ENCODE results near the gene PRKCA.

DNA sequence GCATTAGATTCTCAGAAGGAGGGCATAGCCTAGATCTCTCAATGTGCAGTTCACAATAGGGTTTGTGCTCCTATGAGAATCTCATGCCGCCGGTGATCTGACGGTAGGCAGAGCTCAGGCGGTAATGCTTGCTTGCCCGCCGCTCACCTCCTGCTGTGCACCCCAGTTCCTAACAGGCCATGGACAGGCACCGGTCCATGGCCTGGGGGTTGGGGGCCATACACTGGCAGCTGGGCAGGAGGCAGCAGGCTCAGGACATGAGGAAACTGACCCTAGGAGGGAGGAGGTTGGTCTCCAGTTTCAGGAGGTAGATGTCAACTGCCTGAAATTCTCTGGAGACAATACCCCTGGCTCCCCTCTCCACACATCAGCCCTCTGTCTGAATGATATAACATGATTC, 287.5 kb downstream of the PRKCA start:
- no peak for TF ChIP-seq ZNF263 (CRISPR knock-in tag; IDR thresholded peaks at IDR 0.05; ENCODE audit: low read depth)
- TF ChIP-seq, protein P1, sequence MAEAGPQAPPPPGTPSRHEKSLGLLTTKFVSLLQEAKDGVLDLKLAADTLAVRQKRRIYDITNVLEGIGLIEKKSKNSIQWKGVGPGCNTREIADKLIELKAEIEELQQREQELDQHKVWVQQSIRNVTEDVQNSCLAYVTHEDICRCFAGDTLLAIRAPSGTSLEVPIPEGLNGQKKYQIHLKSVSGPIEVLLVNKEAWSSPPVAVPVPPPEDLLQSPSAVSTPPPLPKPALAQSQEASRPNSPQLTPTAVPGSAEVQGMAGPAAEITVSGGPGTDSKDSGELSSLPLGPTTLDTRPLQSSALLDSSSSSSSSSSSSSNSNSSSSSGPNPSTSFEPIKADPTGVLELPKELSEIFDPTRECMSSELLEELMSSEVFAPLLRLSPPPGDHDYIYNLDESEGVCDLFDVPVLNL (CRISPR knock-in tag; IDR thresholded peaks at IDR 0.05; ENCODE audit: borderline replicate concordance, low read depth), result no peak
- no peak for TF ChIP-seq SP1 (CRISPR knock-in tag; conservative IDR thresholded peaks at IDR 0.05)
- TF ChIP-seq, protein P2, sequence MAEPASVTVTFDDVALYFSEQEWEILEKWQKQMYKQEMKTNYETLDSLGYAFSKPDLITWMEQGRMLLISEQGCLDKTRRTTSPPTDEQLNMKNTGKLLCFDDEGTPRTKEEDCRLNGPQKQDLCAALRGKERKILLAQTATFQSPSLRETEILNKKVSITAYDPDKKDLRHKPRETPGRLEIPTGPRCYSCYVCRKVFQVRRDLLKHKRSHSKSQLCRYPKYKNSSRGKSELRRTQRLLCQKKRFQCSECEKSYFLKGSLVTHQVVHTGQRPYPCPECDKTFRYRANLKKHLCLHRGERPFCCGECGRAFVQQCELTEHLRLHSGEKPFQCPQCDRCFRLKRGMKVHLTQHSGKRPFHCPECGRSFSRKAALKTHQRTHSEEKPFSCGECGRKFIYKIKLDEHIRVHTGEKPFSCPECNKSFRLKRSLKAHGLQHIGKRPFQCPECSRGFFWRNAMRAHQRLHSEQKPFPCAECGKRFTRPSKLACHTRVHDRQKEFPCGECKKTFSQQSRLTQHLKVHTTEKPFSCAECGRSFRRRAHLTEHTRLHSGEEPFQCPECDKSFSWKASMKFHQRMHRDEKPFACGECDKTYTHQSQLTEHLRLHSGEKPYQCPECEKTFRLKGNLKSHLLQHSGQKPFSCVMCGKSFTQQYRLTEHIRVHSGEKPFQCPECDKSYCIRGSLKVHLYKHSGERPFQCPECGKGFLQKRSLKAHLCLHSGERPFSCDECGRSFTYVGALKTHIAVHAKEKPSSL (CRISPR knock-in tag; conservative IDR thresholded peaks at IDR 0.05), result no peak
- no peak for TF ChIP-seq FOXJ3 (CRISPR knock-in tag; IDR thresholded peaks at IDR 0.05; ENCODE audit: borderline replicate concordance)
- TF ChIP-seq, protein P3, sequence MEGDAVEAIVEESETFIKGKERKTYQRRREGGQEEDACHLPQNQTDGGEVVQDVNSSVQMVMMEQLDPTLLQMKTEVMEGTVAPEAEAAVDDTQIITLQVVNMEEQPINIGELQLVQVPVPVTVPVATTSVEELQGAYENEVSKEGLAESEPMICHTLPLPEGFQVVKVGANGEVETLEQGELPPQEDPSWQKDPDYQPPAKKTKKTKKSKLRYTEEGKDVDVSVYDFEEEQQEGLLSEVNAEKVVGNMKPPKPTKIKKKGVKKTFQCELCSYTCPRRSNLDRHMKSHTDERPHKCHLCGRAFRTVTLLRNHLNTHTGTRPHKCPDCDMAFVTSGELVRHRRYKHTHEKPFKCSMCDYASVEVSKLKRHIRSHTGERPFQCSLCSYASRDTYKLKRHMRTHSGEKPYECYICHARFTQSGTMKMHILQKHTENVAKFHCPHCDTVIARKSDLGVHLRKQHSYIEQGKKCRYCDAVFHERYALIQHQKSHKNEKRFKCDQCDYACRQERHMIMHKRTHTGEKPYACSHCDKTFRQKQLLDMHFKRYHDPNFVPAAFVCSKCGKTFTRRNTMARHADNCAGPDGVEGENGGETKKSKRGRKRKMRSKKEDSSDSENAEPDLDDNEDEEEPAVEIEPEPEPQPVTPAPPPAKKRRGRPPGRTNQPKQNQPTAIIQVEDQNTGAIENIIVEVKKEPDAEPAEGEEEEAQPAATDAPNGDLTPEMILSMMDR (IDR thresholded peaks at IDR 0.05), result no peak
- TF ChIP-seq, protein P4, sequence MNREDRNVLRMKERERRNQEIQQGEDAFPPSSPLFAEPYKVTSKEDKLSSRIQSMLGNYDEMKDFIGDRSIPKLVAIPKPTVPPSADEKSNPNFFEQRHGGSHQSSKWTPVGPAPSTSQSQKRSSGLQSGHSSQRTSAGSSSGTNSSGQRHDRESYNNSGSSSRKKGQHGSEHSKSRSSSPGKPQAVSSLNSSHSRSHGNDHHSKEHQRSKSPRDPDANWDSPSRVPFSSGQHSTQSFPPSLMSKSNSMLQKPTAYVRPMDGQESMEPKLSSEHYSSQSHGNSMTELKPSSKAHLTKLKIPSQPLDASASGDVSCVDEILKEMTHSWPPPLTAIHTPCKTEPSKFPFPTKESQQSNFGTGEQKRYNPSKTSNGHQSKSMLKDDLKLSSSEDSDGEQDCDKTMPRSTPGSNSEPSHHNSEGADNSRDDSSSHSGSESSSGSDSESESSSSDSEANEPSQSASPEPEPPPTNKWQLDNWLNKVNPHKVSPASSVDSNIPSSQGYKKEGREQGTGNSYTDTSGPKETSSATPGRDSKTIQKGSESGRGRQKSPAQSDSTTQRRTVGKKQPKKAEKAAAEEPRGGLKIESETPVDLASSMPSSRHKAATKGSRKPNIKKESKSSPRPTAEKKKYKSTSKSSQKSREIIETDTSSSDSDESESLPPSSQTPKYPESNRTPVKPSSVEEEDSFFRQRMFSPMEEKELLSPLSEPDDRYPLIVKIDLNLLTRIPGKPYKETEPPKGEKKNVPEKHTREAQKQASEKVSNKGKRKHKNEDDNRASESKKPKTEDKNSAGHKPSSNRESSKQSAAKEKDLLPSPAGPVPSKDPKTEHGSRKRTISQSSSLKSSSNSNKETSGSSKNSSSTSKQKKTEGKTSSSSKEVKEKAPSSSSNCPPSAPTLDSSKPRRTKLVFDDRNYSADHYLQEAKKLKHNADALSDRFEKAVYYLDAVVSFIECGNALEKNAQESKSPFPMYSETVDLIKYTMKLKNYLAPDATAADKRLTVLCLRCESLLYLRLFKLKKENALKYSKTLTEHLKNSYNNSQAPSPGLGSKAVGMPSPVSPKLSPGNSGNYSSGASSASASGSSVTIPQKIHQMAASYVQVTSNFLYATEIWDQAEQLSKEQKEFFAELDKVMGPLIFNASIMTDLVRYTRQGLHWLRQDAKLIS (CRISPR knock-in tag; IDR thresholded peaks at IDR 0.05; ENCODE audit: borderline replicate concordance), result no peak
- TF ChIP-seq, protein P5, sequence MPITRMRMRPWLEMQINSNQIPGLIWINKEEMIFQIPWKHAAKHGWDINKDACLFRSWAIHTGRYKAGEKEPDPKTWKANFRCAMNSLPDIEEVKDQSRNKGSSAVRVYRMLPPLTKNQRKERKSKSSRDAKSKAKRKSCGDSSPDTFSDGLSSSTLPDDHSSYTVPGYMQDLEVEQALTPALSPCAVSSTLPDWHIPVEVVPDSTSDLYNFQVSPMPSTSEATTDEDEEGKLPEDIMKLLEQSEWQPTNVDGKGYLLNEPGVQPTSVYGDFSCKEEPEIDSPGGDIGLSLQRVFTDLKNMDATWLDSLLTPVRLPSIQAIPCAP (CRISPR knock-in tag; IDR thresholded peaks at IDR 0.05), result no peak
- TF ChIP-seq TCF7 (CRISPR knock-in tag; IDR thresholded peaks at IDR 0.05; ENCODE audit: low read depth), result no peak
- TF ChIP-seq, protein P6, sequence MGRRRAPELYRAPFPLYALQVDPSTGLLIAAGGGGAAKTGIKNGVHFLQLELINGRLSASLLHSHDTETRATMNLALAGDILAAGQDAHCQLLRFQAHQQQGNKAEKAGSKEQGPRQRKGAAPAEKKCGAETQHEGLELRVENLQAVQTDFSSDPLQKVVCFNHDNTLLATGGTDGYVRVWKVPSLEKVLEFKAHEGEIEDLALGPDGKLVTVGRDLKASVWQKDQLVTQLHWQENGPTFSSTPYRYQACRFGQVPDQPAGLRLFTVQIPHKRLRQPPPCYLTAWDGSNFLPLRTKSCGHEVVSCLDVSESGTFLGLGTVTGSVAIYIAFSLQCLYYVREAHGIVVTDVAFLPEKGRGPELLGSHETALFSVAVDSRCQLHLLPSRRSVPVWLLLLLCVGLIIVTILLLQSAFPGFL (CRISPR knock-in tag; IDR thresholded peaks at IDR 0.05; ENCODE audit: borderline replicate concordance), result no peak
- TF ChIP-seq NFYB (CRISPR knock-in tag; conservative IDR thresholded peaks at IDR 0.05; ENCODE audit: low read depth), result no peak
- TF ChIP-seq, protein P7, sequence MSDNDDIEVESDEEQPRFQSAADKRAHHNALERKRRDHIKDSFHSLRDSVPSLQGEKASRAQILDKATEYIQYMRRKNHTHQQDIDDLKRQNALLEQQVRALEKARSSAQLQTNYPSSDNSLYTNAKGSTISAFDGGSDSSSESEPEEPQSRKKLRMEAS (CRISPR knock-in tag; IDR thresholded peaks at IDR 0.05), result no peak
- no peak for TF ChIP-seq SMAD3 (CRISPR knock-in tag; IDR thresholded peaks at IDR 0.05; ENCODE audit: borderline replicate concordance)
- no peak for TF ChIP-seq JAZF1 (CRISPR knock-in tag; IDR thresholded peaks at IDR 0.05)

Measured in WTC11 (cell line).